Muscle of leg (tissue), 11 donors: ENCODE data around the gene NRF1. TPM values are rescaled to one million over a fixed set of nuclear protein-coding genes. Genes with fewer than 3 reads are reported as not detected.
A peak's percentile ranks its signal among the peaks of the same experiment; 100 is the strongest.

Experiments used
- DNase-seq: peaks from one replicate; pipeline ENCODE4 v3.0.0; 2013
- H3K27ac ChIP-seq: one replicate; pipeline ENCODE4 v1.5.1; 2013; ENCODE audit warnings: mild to moderate bottlenecking, low read length, control low read depth
- H3K27me3 ChIP-seq: one replicate; pipeline ENCODE4 v1.6.1; 2013; ENCODE audit warnings: low read length; ENCODE audit not compliant: control insufficient read depth, insufficient read depth
- H3K36me3 ChIP-seq: one replicate; pipeline ENCODE4 v1.6.1; 2013; ENCODE audit warnings: low read length; ENCODE audit not compliant: control insufficient read depth, insufficient read depth
- H3K4me1 ChIP-seq: one replicate; pipeline ENCODE4 v1.6.1; 2013; ENCODE audit warnings: low read length; ENCODE audit not compliant: control insufficient read depth, insufficient read depth
- H3K4me3 ChIP-seq: one replicate; pipeline ENCODE4 v1.5.1; 2013; ENCODE audit warnings: low read length, control low read depth
- H3K9me3 ChIP-seq: replicated peaks from 2 replicates; pipeline ENCODE4 v1.6.1; 2013; ENCODE audit warnings: low read depth, low read length; ENCODE audit not compliant: control insufficient read depth
- WGBS: methylation state at CpG from one replicate; pipeline ENCODE4 v1.1.5; 2013; ENCODE audit warnings: missing lambda C conversion rate; ENCODE audit not compliant: insufficient coverage; 5-methylcytosine and 5-hydroxymethylcytosine counted together
- polyA plus RNA-seq, 8 donors: library from polyadenylated mRNA; unstranded; fragments of 120-200 nt; gene quantifications; one replicate each; pipeline versions ENCODE4 v1.2.1 to v1.2.3, GENCODE V29; 2013; ENCODE audit warnings: inconsistent platforms in 1 of 8, low replicate concordance in 1 of 8; ENCODE audit not compliant: insufficient read length in 8 of 8, insufficient read depth in 1 of 8
- total RNA-seq: library from RNA; stranded (reverse); fragments of 120-200 nt; gene quantifications from one replicate; pipeline ENCODE4 v1.2.4, GENCODE V29; 2013

Gene NRF1
- total and polyA plus RNA-seq, 9 donors: 10.0 to 15.3 (median 12.5) TPM

GRCh38 chr7:129796186-129796775 lies 184.8 kb downstream of the NRF1 start:
- Histone ChIP-seq H3K36me3 (no peaks in the 10 kb centered on the region), H3K27ac (no peak overlapping the region), H3K4me3 (no peak overlapping the region), H3K4me1 (peaks cover 48% of the 10 kb centered on the region), H3K27me3 (peaks cover 4% of the 10 kb centered on the region), H3K9me3 (no peaks in the 10 kb centered on the region)
- WGBS: 77% methylated on average over 3 of the region's 9 CpGs
- DNase-seq: no peak

GRCh38 chr7:129797214-129797789 lies 185.8 kb downstream of the NRF1 start:
- H3K27me3 ChIP-seq: peaks cover 4% of the 10 kb centered on the region
- WGBS: no CpG with 5 or more reads among the region's 7 CpGs
- no peak for DNase-seq
- H3K27ac ChIP-seq: peak overlapping the region; percentile 90
- no peak overlapping the region for H3K4me3 ChIP-seq
- H3K36me3 ChIP-seq: no peaks in the 10 kb centered on the region
- H3K9me3 ChIP-seq: no peaks in the 10 kb centered on the region
- H3K4me1 ChIP-seq: peaks cover 48% of the 10 kb centered on the region

GRCh38 chr7:129798616-129799349 lies 187.3 kb downstream of the NRF1 start:
- Histone ChIP-seq H3K36me3 (no peaks in the 10 kb centered on the region), H3K27me3 (peaks cover 4% of the 10 kb centered on the region), H3K4me1 (peaks cover 57% of the 10 kb centered on the region), H3K4me3 (no peak overlapping the region), H3K9me3 (no peaks in the 10 kb centered on the region), H3K27ac (peak overlapping the region; percentile 90)
- DNase-seq: no peak
- 86% methylated on average over 14 of the region's 16 CpGs for WGBS

- H3K4me1 ChIP-seq: peaks cover 61% of the 10 kb centered on the region
- no peak for DNase-seq
- H3K27me3 ChIP-seq: peaks cover 4% of the 10 kb centered on the region
- no peaks in the 10 kb centered on the region for H3K9me3 ChIP-seq
- H3K27ac ChIP-seq: peak overlapping the region; percentile 90
- no peak overlapping the region for H3K4me3 ChIP-seq
- 59% methylated on average over 9 of the region's 13 CpGs for WGBS
- no peaks in the 10 kb centered on the region for H3K36me3 ChIP-seq
These were observed 187.9 kb downstream of the NRF1 start for GRCh38 chr7:129799350-129799955.

GRCh38 chr7:129800901-129801300 lies 189.4 kb downstream of the NRF1 start:
- H3K4me3 ChIP-seq: no peak overlapping the region
- peaks cover 72% of the 10 kb centered on the region for H3K4me1 ChIP-seq
- H3K27ac ChIP-seq: no peak overlapping the region
- no peaks in the 10 kb centered on the region for H3K9me3 ChIP-seq
- DNase-seq: no peak
- peaks cover 4% of the 10 kb centered on the region for H3K27me3 ChIP-seq
- H3K36me3 ChIP-seq: no peaks in the 10 kb centered on the region
- WGBS: 75% methylated on average over 2 of the region's 7 CpGs

GRCh38 chr7:129801882-129802281 lies 190.4 kb downstream of the NRF1 start:
- Histone ChIP-seq H3K4me3 (no peak overlapping the region), H3K36me3 (no peaks in the 10 kb centered on the region), H3K4me1 (peaks cover 65% of the 10 kb centered on the region), H3K9me3 (no peaks in the 10 kb centered on the region), H3K27ac (no peak overlapping the region), H3K27me3 (peaks cover 4% of the 10 kb centered on the region)
- no peak for DNase-seq
- 52% methylated on average over 5 of the region's 5 CpGs for WGBS

GRCh38 chr7:129803546-129804081 lies 192.1 kb downstream of the NRF1 start:
- no peaks in the 10 kb centered on the region for H3K36me3 ChIP-seq
- WGBS: 77% methylated on average over 8 of the region's 17 CpGs
- H3K4me1 ChIP-seq: peaks cover 49% of the 10 kb centered on the region
- peaks cover 4% of the 10 kb centered on the region for H3K27me3 ChIP-seq
- peak overlapping the region; percentile 91 for H3K27ac ChIP-seq
- DNase-seq: no peak
- no peaks in the 10 kb centered on the region for H3K9me3 ChIP-seq
- no peak overlapping the region for H3K4me3 ChIP-seq

- peaks cover 42% of the 10 kb centered on the region for H3K4me1 ChIP-seq
- peak; percentile 72 for DNase-seq
- no peaks in the 10 kb centered on the region for H3K36me3 ChIP-seq
- H3K9me3 ChIP-seq: no peaks in the 10 kb centered on the region
- peaks cover 4% of the 10 kb centered on the region for H3K27me3 ChIP-seq
- whole genome bisulfite sequencing: 68% methylated on average over 17 of the region's 22 CpGs
- peak overlapping the region; percentile 19 for H3K4me3 ChIP-seq
- peak overlapping the region; percentile 91 for H3K27ac ChIP-seq
These were observed 192.8 kb downstream of the NRF1 start for GRCh38 chr7:129804111-129804889.

DNA sequence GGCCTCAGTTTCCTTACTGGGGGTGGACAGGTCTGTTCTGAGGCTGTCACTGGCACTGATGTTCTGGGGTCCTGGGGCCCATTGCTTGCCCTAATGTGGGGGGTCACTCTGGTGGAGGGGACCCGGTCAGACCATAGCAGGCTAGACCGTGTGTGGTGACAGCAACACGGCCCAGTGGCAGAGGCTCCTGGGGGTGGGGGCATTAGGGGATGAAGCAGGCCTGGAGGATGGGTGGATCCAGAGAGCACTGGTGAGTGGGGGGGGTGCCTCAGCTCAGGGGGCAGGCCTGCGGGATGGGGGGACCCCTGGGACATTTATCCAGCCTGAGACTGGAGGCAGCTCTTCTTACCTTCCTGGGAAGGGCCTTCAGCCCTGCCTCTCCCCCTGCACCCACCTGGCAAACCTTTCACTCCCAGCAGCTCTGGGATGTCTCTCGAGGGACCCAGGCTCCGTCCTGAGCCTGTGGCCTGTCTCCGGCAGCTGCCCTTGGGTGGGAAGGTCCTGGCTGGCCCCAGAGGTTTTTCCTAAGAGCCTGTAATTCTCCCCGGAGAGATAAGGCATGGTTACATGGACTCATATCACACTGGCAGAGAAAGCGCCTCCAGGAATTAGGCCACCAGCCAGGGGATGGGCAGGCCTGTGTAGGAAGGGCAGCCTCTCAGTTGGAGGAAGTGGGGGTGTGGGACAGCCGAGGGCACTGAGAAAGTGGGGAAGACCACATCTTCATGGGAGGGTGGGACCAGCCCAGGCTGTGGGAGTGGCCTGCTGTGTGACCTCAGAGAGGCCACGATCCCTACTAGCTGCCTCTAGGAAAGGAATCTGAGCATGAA lies 193.6 kb downstream of the NRF1 start:
- Histone ChIP-seq H3K4me1 (peaks cover 34% of the 10 kb centered on the region), H3K9me3 (no peaks in the 10 kb centered on the region), H3K27me3 (peaks cover 4% of the 10 kb centered on the region), H3K36me3 (no peaks in the 10 kb centered on the region), H3K27ac (peak overlapping the region; percentile 91), H3K4me3 (peak overlapping the region; percentile 19)
- DNase-seq: peak; percentile 27
- WGBS: 61% methylated on average over 7 of the region's 11 CpGs
